Gastrocnemius medialis (tissue), 4 donors: ENCODE data around the gene AFG1L. TPM values are rescaled to one million over a fixed set of nuclear protein-coding genes. Genes with fewer than 3 reads are reported as not detected.

Experiments used
- ATAC-seq, 2 donors: fragments of 150-250 bp; one replicate each; pipeline ENCODE4 v1.9.1; 2016
- DNase-seq, 2 donors: peaks; one replicate each; pipeline ENCODE4 v3.0.0-alpha.2; 2019
- H3K27ac ChIP-seq, 4 donors: fragments of 200-600 bp; sonication (generic); 1 replicate in 1 of 4; 2 replicates in 3 of 4; pipeline ENCODE4 v1.5.1; 2016 to 2018; ENCODE audit warnings: mild to moderate bottlenecking in 2 of 4, moderate library complexity in 1 of 4
- H3K27me3 ChIP-seq, 3 donors: fragments of 200-600 bp; sonication (generic) in 2 of 3; 1 replicate in 1 of 3; 2 replicates in 2 of 3; pipeline versions ENCODE4 v1.5.1 to v1.6.0; 2016 to 2019; ENCODE audit warnings: mild to moderate bottlenecking in 1 of 3, moderate library complexity in 1 of 3
- H3K36me3 ChIP-seq, 2 donors: fragments of 200-600 bp; sonication (generic) in 1 of 2; one replicate each; pipeline ENCODE4 v1.5.1; 2017 to 2018
- H3K4me1 ChIP-seq, 2 donors: fragments of 200-600 bp; sonication (generic) in 1 of 2; one replicate each; pipeline ENCODE4 v1.5.1; 2016 to 2017; ENCODE audit warnings: mild to moderate bottlenecking in 2 of 2
- H3K4me3 ChIP-seq, 4 donors: fragments of 200-600 bp; sonication (generic) in 3 of 4; 1 replicate in 1 of 4; 2 replicates in 3 of 4; pipeline ENCODE4 v1.5.1; 2016 to 2019; ENCODE audit warnings: mild to moderate bottlenecking in 2 of 4
- H3K9me3 ChIP-seq, 3 donors: fragments of 200-600 bp; sonication (generic) in 2 of 3; 1 replicate in 1 of 3; 2 replicates in 2 of 3; pipeline ENCODE4 v1.5.1; 2016 to 2019
- CTCF ChIP-seq, 5 experiments: fragments of 450-650 bp in 3 of 5; fragments of 200-600 bp in 2 of 5; sonication (generic) in 2 of 5; IDR thresholded peaks in 4 of 5; conservative IDR thresholded peaks in 1 of 5; 1 replicate in 4 of 5; 2 replicates in 1 of 5; pipeline ENCODE4 v1.5.1; 2016 to 2019; ENCODE audit warnings: antibody characterized with exemption in 5 of 5, mild to moderate bottlenecking in 3 of 5, moderate library complexity in 3 of 5
- POLR2A ChIP-seq, 2 donors: fragments of 450-650 bp; IDR thresholded peaks; one replicate each; pipeline ENCODE4 v1.6.1; 2017; ENCODE audit warnings: antibody characterized with exemption in 2 of 2, mild to moderate bottlenecking in 2 of 2, moderate library complexity in 2 of 2
- in situ Hi-C, 4 donors: fragments of 200-750 bp; cut with MboI; loops; one replicate each; pipeline versions ENCODE4 v1.15.0 to v1.8.0; 2017; ENCODE audit warnings: low sequenced_read_pairs in 4 of 4
- intact Hi-C: fragments of 100-400 bp; cut with DNase I; formaldehyde crosslinking; loops from one replicate; pipeline ENCODE4 v1.15.1; 2023; ENCODE audit warnings: low total_unique reads
- total RNA-seq, 4 donors: library from RNA; depleted of rRNA; stranded (reverse); fragments of >200 nt; gene quantifications; one replicate each; pipeline versions ENCODE4 v1.1.0 to v1.2.3, GENCODE V29; 2016

Gene AFG1L
- total RNA-seq, 4 donors from 2014 or later: 2.1 to 7.0 (median 2.6) TPM

DNA sequence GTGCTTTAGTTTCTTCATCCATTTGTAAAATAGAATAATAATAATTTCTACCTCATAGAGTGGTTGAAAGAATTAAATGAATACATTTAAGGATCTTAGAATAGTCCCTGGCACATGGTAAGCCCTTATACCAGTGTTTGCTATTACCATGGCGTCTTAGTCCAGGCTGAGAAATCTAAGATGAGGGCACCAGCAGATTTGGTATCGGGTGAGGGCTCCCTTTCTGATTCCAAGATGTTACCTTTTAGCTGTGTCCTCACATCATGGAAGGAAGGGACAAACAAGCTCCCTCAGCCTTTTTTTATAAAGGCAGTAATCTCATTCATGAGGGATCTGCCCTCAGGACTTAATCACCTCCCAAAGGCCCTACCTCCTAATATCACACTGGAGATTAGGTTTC lies 141.9 kb downstream of the AFG1L start:
- no peak overlapping the region for H3K27ac ChIP-seq
- H3K4me1 ChIP-seq: no peaks in the 10 kb centered on the region
- intact Hi-C loops: no loop called here
- TF ChIP-seq CTCF (IDR thresholded peaks at IDR 0.05 in 4 of 5, conservative IDR thresholded peaks at IDR 0.05 in 1 of 5) (no peak), POLR2A (IDR thresholded peaks at IDR 0.05) (no peak)
- no peaks in the 10 kb centered on the region for H3K36me3 ChIP-seq
- no peak for ATAC-seq
- in situ Hi-C loops: no loop called here
- H3K27me3 ChIP-seq: no peaks in the 10 kb centered on the region
- H3K9me3 ChIP-seq: no peaks in the 10 kb centered on the region
- no peak overlapping the region for H3K4me3 ChIP-seq
- no peak for DNase-seq

- no peak for DNase-seq
Observed at GRCh38 chr6:108437821-108438220, 143.0 kb downstream of the AFG1L start.

GRCh38 chr6:108438918-108439317 lies 144.1 kb downstream of the AFG1L start:
- no peak overlapping the region for H3K27ac ChIP-seq
- no peaks in the 10 kb centered on the region for H3K36me3 ChIP-seq
- in situ Hi-C loops: no loop called here
- intact Hi-C loops: no loop called here
- no peak for TF ChIP-seq CTCF (IDR thresholded peaks at IDR 0.05 in 4 of 5, conservative IDR thresholded peaks at IDR 0.05 in 1 of 5)
- TF ChIP-seq POLR2A (IDR thresholded peaks at IDR 0.05): no peak
- DNase-seq: no peak
- no peaks in the 10 kb centered on the region for H3K27me3 ChIP-seq
- ATAC-seq: no peak
- H3K4me3 ChIP-seq: no peak overlapping the region
- no peaks in the 10 kb centered on the region for H3K4me1 ChIP-seq
- H3K9me3 ChIP-seq: no peaks in the 10 kb centered on the region

More at GRCh38 chr6:108437821-108438220, 143.0 kb downstream of the AFG1L start:
- Histone ChIP-seq H3K4me1 (no peaks in the 10 kb centered on the region), H3K27me3 (no peaks in the 10 kb centered on the region), H3K36me3 (no peaks in the 10 kb centered on the region), H3K9me3 (no peaks in the 10 kb centered on the region), H3K4me3 (no peak overlapping the region), H3K27ac (no peak overlapping the region)
- intact Hi-C loops (no loop called here), in situ Hi-C loops (no loop called here)
- no peak for ATAC-seq
- no peak for TF ChIP-seq CTCF (IDR thresholded peaks at IDR 0.05 in 4 of 5, conservative IDR thresholded peaks at IDR 0.05 in 1 of 5)
- no peak for TF ChIP-seq POLR2A (IDR thresholded peaks at IDR 0.05)

GRCh38 chr6:108441141-108441540 lies 146.3 kb downstream of the AFG1L start:
- TF ChIP-seq POLR2A (IDR thresholded peaks at IDR 0.05): no peak
- TF ChIP-seq CTCF (IDR thresholded peaks at IDR 0.05 in 4 of 5, conservative IDR thresholded peaks at IDR 0.05 in 1 of 5): no peak
- H3K27ac ChIP-seq: no peak overlapping the region
- no peaks in the 10 kb centered on the region for H3K9me3 ChIP-seq
- no peaks in the 10 kb centered on the region for H3K27me3 ChIP-seq
- in situ Hi-C loops: no loop called here
- H3K4me1 ChIP-seq: no peaks in the 10 kb centered on the region
- no peak for ATAC-seq
- H3K4me3 ChIP-seq: no peak overlapping the region
- DNase-seq: no peak
- H3K36me3 ChIP-seq: no peaks in the 10 kb centered on the region
- intact Hi-C loops: no loop called here
